GM19455 (cell line): Measurements from ENCODE around the gene KLK1.

ENCODE experiments used
- ATAC-seq: cut with Tn5 transposase; IDR thresholded peaks from one replicate; pipeline ENCODE4 v1.9.1; 2021; ENCODE audit not compliant: unreplicated experiment

The KLK1 gene

GRCh38 chr19:50823389-50824042 lies at the start of gene KLK1:
Gene KLK1, minus strand, starts transcription at chr19:50823787. Its CDS starts 39 bp downstream, at chr19:50823748.
- no peak for ATAC-seq

DNA sequence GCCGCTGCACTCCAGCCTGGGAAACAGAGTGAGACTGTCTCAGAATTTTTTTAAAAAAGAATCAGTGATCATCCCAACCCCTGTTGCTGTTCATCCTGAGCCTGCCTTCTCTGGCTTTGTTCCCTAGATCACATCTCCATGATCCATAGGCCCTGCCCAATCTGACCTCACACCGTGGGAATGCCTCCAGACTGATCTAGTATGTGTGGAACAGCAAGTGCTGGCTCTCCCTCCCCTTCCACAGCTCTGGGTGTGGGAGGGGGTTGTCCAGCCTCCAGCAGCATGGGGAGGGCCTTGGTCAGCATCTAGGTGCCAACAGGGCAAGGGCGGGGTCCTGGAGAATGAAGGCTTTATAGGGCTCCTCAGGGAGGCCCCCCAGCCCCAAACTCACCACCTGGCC lies 49.5 kb upstream of the KLK1 start, which contains the start of gene KLK2:
Gene KLK2, plus strand, starts transcription at position 384 of the 400 bp plus-strand sequence. CDS start 35 bp downstream, outside the sequence.
- no peak for ATAC-seq

DNA sequence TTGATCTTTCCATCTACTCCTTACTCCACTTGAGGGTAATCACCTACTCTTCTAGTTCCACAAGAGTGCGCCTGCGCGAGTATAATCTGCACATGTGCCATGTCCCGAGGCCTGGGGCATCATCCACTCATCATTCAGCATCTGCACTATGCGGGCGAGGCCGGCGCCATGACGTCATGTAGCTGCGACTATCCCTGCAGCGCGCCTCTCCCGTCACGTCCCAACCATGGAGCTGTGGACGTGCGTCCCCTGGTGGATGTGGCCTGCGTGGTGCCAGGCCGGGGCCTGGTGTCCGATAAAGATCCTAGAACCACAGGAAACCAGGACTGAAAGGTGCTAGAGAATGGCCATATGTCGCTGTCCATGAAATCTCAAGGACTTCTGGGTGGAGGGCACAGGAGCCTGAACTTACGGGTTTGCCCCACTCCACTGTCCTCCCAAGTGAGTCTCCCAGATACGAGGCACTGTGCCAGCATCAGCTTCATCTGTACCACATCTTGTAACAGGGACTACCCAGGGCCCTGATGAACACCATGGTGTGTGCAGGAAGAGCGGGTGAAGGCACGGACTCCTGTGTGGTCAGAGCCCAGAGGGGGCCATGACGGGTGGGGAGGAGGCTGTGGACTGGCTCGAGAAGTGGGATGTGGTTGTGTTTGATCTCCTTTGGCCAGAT lies 47.0 kb upstream of the KLK1 start:
- ATAC-seq: no peak

GRCh38 chr19:50869479-50869878 lies 45.9 kb upstream of the KLK1 start:
- ATAC-seq: no peak

GRCh38 chr19:50861496-50862286 lies 38.1 kb upstream of the KLK1 start:
- no peak for ATAC-seq

- ATAC-seq: no peak
These were observed 37.4 kb upstream of the KLK1 start for GRCh38 chr19:50861010-50861409.

DNA sequence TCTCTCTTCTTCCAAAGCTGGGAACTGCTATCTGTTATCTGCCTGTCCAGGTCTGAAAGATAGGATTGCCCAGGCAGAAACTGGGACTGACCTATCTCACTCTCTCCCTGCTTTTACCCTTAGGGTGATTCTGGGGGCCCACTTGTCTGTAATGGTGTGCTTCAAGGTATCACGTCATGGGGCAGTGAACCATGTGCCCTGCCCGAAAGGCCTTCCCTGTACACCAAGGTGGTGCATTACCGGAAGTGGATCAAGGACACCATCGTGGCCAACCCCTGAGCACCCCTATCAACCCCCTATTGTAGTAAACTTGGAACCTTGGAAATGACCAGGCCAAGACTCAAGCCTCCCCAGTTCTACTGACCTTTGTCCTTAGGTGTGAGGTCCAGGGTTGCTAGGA lies 36.3 kb upstream of the KLK1 start:
- ATAC-seq: no peak

GRCh38 chr19:50858886-50859285 lies 35.3 kb upstream of the KLK1 start:
- no peak for ATAC-seq

DNA sequence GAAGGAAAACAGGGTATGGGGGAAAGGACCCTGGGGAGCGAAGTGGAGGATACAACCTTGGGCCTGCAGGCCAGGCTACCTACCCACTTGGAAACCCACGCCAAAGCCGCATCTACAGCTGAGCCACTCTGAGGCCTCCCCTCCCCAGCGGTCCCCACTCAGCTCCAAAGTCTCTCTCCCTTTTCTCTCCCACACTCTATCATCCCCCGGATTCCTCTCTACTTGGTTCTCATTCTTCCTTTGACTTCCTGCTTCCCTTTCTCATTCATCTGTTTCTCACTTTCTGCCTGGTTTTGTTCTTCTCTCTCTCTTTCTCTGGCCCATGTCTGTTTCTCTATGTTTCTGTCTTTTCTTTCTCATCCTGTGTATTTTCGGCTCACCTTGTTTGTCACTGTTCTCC lies 33.8 kb upstream of the KLK1 start:
- ATAC-seq: no peak

DNA sequence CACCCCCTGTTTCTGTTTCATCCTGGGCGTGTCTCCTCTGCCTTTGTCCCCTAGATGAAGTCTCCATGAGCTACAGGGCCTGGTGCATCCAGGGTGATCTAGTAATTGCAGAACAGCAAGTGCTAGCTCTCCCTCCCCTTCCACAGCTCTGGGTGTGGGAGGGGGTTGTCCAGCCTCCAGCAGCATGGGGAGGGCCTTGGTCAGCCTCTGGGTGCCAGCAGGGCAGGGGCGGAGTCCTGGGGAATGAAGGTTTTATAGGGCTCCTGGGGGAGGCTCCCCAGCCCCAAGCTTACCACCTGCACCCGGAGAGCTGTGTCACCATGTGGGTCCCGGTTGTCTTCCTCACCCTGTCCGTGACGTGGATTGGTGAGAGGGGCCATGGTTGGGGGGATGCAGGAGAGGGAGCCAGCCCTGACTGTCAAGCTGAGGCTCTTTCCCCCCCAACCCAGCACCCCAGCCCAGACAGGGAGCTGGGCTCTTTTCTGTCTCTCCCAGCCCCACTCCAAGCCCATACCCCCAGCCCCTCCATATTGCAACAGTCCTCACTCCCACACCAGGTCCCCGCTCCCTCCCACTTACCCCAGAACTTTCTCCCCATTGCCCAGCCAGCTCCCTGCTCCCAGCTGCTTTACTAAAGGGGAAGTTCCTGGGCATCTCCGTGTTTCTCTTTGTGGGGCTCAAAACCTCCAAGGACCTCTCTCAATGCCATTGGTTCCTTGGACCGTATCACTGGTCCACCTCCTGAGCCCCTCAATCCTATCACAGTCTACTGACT lies 31.2 kb upstream of the KLK1 start, which contains the start of gene KLK3:
Gene KLK3, plus strand, starts transcription at position 280 of the 775 bp plus-strand sequence. Its CDS starts 41 bp downstream, at position 321.
- ATAC-seq: no peak

DNA sequence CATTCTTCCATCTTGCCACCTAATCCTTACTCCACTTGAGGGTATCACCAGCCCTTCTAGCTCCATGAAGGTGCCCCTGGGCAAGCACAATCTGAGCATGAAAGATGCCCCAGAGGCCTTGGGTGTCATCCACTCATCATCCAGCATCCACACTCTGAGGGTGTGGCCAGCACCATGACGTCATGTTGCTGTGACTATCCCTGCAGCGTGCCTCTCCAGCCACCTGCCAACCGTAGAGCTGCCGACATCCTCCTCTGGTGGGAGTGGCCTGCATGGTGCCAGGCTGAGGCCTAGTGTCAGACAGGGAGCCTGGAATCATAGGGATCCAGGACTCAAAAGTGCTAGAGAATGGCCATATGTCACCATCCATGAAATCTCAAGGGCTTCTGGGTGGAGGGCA lies 28.0 kb upstream of the KLK1 start:
- ATAC-seq: no peak

GRCh38 chr19:50850738-50851137 lies 27.2 kb upstream of the KLK1 start:
- no peak for ATAC-seq

- no peak for ATAC-seq
These were observed 20.8 kb upstream of the KLK1 start for GRCh38 chr19:50844296-50844935.

- ATAC-seq: no peak
These were observed 20.2 kb upstream of the KLK1 start for GRCh38 chr19:50843701-50844221.

GRCh38 chr19:50843205-50843604 lies 19.6 kb upstream of the KLK1 start:
- no peak for ATAC-seq

- ATAC-seq: no peak
These were observed 18.5 kb upstream of the KLK1 start for GRCh38 chr19:50842130-50842529.

DNA sequence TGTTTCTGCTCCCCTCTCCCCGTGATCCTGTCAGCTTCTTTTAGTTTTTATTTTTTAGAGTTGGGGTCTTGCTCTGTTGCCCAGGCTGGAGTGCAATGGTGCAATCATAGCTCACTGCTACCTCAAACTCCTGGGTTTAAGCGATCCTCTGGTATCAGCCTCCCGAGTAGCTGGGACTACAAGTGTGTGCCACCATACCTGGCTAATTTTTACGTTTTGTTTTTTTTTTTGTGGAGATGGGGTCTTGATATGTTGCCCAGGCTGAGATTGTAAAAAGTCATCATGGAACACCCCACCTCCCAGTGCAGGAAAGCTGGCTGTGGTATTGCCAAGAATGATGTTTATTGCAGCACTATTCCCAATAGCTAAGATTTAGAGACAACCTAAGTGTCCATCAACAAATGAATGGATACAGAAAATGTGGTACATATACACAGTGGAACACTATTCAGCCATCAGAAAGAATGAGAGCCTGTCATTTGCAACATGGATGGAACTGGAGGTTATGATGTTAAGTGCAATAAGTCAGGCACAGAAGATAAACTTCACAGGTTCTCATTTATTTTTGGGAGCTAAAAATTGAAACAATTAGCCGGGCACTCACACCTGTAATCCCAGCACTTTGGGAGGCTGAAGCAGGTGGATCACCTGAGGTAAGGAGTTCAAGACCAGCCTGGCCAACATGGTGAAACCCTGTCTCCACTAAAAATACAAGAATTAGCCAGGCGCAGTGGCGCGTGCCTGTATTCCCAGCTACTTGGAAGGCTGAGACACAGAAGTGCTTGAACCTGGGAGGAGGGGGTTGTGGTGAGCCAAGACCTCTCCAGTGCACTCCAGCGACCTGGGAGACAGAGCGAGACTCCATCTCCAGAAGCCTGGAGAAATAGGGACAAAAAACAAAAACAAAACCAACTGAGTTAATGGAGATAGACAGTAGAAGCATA lies 16.4 kb upstream of the KLK1 start:
- no peak for ATAC-seq

DNA sequence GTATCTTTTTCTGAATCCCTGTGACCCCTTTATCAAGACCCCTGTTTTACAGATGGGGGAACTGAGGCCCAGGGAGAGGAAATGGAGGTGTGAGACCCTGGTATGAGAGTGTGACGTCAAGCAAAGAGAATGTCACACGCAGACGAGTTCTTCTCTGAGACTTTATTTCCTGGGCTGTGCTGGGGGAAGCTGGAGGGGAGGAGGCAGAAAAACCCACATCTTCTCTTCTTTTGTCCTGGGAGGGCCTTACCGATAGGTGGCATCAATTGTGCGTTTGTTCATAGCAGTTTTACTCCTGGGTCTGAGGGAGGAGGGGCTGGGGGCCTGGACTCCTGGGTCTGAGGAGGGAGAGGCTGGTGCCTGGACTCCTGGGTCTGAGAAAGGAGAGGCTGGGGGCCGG lies 14.7 kb upstream of the KLK1 start:
- ATAC-seq: no peak

- ATAC-seq: no peak
These were observed 13.7 kb upstream of the KLK1 start for GRCh38 chr19:50837300-50837699.
